Endothelial cell of umbilical vein (primary cell): ENCODE measurements around the gene TEDC2. TPM values are rescaled to one million over a fixed set of nuclear protein-coding genes. Genes with fewer than 3 reads are reported as not detected.

ENCODE experiments used
- BruUV-seq: library from RNA; stranded (reverse); fragments of 400-500 nt; replicated peaks from 2 replicates; lab custom pipeline; 2021; lab: Mats Ljungman, UMichigan
- CTCF ChIA-PET: fragments of 300-600, 350-600 bp; sonication (Branson Sonifier 250); formaldehyde crosslinking; loops from one replicate; lab custom pipeline; 2021; ENCODE audit warnings: antibody characterized with exemption, inconsistent platforms; lab: Charles Lee
- POLR2A ChIA-PET: fragments of 300-600, 350-600 bp; sonication (Branson Sonifier 250); formaldehyde crosslinking; loops from one replicate; lab custom pipeline; 2021; ENCODE audit warnings: antibody characterized with exemption, inconsistent platforms; lab: Charles Lee
- DNase-seq: peaks from one replicate; pipeline ENCODE4 v3.0.0-alpha.2; 2011; ENCODE audit warnings: low read depth, low spot score
- FAIRE-seq: peaks from 2 replicates; lab custom pipeline; 2011; peaks lifted over from hg19 to GRCh38; lab: Jason Lieb, UNC
- H2AFZ ChIP-seq: 2 replicates; pipeline ENCODE4 v1.6.0; 2012; ENCODE audit warnings: low read depth, low read length, control low read depth, inconsistent platforms
- H3K27ac ChIP-seq: 2 replicates; pipeline ENCODE4 v1.5.1; 2011; ENCODE audit warnings: low read depth, mild to moderate bottlenecking, control low read depth, low read length, moderate library complexity; ENCODE audit not compliant: insufficient read depth
- H3K27me3 ChIP-seq, 2 experiments: 2 replicates each; pipeline versions ENCODE4 v1.6.0 to v1.6.1; 2011; ENCODE audit warnings: low read length in 2 of 2, mixed read lengths in 1 of 2; ENCODE audit not compliant: control insufficient read depth in 2 of 2, insufficient read depth in 2 of 2
- H3K36me3 ChIP-seq, 2 experiments: 2 replicates in 1 of 2; 3 replicates in 1 of 2; pipeline ENCODE4 v1.5.1; 2011; ENCODE audit warnings: low read length in 2 of 2, mild to moderate bottlenecking in 1 of 2, moderate library complexity in 1 of 2; ENCODE audit not compliant: control insufficient read depth in 2 of 2, insufficient read depth in 2 of 2; ENCODE audit errors: extremely low read depth in 1 of 2
- H3K4me1 ChIP-seq: 3 replicates; pipeline ENCODE4 v1.5.1; 2011; ENCODE audit warnings: mild to moderate bottlenecking, low read length; ENCODE audit not compliant: control insufficient read depth, insufficient read depth; ENCODE audit errors: extremely low read depth
- H3K4me2 ChIP-seq: 2 replicates; pipeline ENCODE4 v1.6.1; 2011; ENCODE audit warnings: low read length, control low read depth, mixed read lengths; ENCODE audit not compliant: insufficient read depth
- H3K4me3 ChIP-seq, 3 experiments: fragments of 200-600 bp in 1 of 3; sonication (generic), shearing (Covaris generic) in 1 of 3; replicated peaks in 1 of 3; 2 replicates each; pipeline ENCODE4 v1.5.1; 2011 to 2016; ENCODE audit warnings: control low read depth in 3 of 3, low read length in 3 of 3, mild to moderate bottlenecking in 2 of 3, inconsistent platforms in 1 of 3, low read depth in 1 of 3, moderate library complexity in 1 of 3; ENCODE audit not compliant: insufficient read depth in 1 of 3
- H3K79me2 ChIP-seq: 2 replicates; pipeline ENCODE4 v1.6.0; 2012; ENCODE audit warnings: low read length, inconsistent platforms; ENCODE audit not compliant: control insufficient read depth, insufficient read depth
- H3K9ac ChIP-seq: replicated peaks from 2 replicates; pipeline ENCODE3; 2011; ENCODE audit warnings: low read length, control low read depth; ENCODE audit not compliant: insufficient read depth; ENCODE audit errors: extremely low read depth
- H3K9me1 ChIP-seq: replicated peaks from 3 replicates; pipeline ENCODE4 v1.6.0; 2011; ENCODE audit warnings: mild to moderate bottlenecking, low read length; ENCODE audit not compliant: control insufficient read depth, insufficient read depth; ENCODE audit errors: extremely low read depth
- H3K9me3 ChIP-seq: replicated peaks from 2 replicates; pipeline ENCODE4 v1.5.1; 2012; ENCODE audit warnings: low read length, inconsistent platforms; ENCODE audit not compliant: control insufficient read depth, insufficient read depth
- H4K20me1 ChIP-seq: replicated peaks from 2 replicates; pipeline ENCODE3; 2011; ENCODE audit warnings: mild to moderate bottlenecking, low read length; ENCODE audit not compliant: control insufficient read depth, insufficient read depth; ENCODE audit errors: extremely low read depth
- EZH2 ChIP-seq: IDR thresholded peaks from 2 replicates; pipeline ENCODE4 v1.6.1; 2012; ENCODE audit warnings: borderline replicate concordance, low read depth, mild to moderate bottlenecking, moderate library complexity, low read length, inconsistent platforms; ENCODE audit not compliant: severe bottlenecking
- FOS ChIP-seq: IDR thresholded peaks from 2 replicates; pipeline ENCODE4 v1.6.1; 2011; ENCODE audit warnings: mild to moderate bottlenecking, low read length, moderate library complexity, borderline replicate concordance; ENCODE audit not compliant: insufficient read depth
- GATA2 ChIP-seq: IDR thresholded peaks from 2 replicates; pipeline ENCODE4 v1.7.0; 2011; ENCODE audit warnings: low read depth, mild to moderate bottlenecking, moderate library complexity, mixed read lengths, low read length; ENCODE audit not compliant: insufficient read length, insufficient read depth
- JUN ChIP-seq: IDR thresholded peaks from 2 replicates; pipeline ENCODE4 v1.6.1; 2011; ENCODE audit warnings: borderline replicate concordance, low read depth; ENCODE audit not compliant: insufficient read length, insufficient read depth
- MYC ChIP-seq: IDR thresholded peaks from one replicate; pipeline ENCODE4 v1.6.1; 2011; ENCODE audit warnings: mild to moderate bottlenecking, low read depth, low read length
- POLR2A ChIP-seq: IDR thresholded peaks from 2 replicates; pipeline ENCODE4 v1.6.1; 2012; ENCODE audit warnings: low read depth, mild to moderate bottlenecking, control low read depth, low read length
- POLR2AphosphoS5 ChIP-seq: IDR thresholded peaks from 2 replicates; pipeline ENCODE4 v1.6.1; 2012; ENCODE audit warnings: low read depth, mild to moderate bottlenecking, control low read depth, low read length, moderate library complexity; ENCODE audit not compliant: insufficient read depth
- dilution Hi-C: fragments of 300-500 bp; cut with MboI; formaldehyde crosslinking; loops from one replicate; pipeline ENCODE4 v1.15.0; 2019; ENCODE audit warnings: low sequenced_read_pairs; ENCODE audit not compliant: extremely low pct_ligation_motif_present
- intact Hi-C: fragments of 100-400 bp; cut with micrococcal nuclease; formaldehyde crosslinking; loops from one replicate; pipeline ENCODE4 v1.10.0; 2022
- polyA plus RNA-seq, 4 experiments: library from polyadenylated mRNA; depleted of rRNA in 3 of 4; stranded (reverse) in 3 of 4; unstranded in 1 of 4; fragments of >200 nt; gene quantifications; 2 replicates each; pipeline versions ENCODE4 v1.2.1 to v1.2.3, GENCODE V29; 2011 to 2012; ENCODE audit warnings: missing spikeins in 1 of 4
- total RNA-seq: library from RNA; stranded (reverse); gene quantifications from 2 replicates; pipeline ENCODE4 v1.2.3, GENCODE V29; 2021
- TF ChIP-seq, protein P1 (sequence below), 2 donors: IDR thresholded peaks; 1 replicate in 1 of 2; 2 replicates in 1 of 2; pipeline ENCODE4 v1.5.1; 2011; ENCODE audit warnings: low read length in 2 of 2, mild to moderate bottlenecking in 2 of 2, moderate library complexity in 2 of 2, control low read depth in 1 of 2, inconsistent platforms in 1 of 2, low read depth in 1 of 2; ENCODE audit not compliant: insufficient read depth in 1 of 2; ENCODE audit errors: extremely low read depth in 1 of 2
- TF ChIP-seq, protein P2 (sequence below): IDR thresholded peaks from 2 replicates; pipeline ENCODE4 v1.6.1; 2011; ENCODE audit not compliant: insufficient read depth, insufficient read length

TEDC2 gene
- total and polyA plus RNA-seq, 2 donors (not counting 3 experiments of a cell fraction or from before 2014, with no cell fraction given), result 7.6 to 12.7 TPM

DNA sequence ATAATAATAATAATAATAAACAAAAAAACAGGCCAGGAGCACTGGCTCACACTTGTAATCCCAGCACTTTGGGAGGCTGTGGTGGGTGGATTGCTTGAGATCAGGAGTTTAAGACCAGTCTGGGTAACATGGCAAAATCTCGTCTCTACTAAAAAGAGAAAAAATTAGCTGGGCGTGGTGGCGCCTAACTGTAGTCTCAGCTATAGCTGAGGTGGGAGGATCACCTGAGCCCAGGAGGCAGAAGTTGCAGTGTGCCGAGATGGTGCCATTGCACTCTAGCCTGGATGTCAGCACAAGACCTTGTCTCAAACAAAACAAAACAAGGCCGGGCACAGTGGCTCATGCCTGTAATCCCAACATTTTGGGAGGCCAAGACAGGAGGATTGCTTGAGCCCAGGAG lies 35.1 kb downstream of the TEDC2 start:
- no peak for TF ChIP-seq JUN
- TF ChIP-seq EZH2, result no peak
- TF ChIP-seq POLR2A, result no peak
- TF ChIP-seq FOS, result no peak
- TF ChIP-seq, protein P1, sequence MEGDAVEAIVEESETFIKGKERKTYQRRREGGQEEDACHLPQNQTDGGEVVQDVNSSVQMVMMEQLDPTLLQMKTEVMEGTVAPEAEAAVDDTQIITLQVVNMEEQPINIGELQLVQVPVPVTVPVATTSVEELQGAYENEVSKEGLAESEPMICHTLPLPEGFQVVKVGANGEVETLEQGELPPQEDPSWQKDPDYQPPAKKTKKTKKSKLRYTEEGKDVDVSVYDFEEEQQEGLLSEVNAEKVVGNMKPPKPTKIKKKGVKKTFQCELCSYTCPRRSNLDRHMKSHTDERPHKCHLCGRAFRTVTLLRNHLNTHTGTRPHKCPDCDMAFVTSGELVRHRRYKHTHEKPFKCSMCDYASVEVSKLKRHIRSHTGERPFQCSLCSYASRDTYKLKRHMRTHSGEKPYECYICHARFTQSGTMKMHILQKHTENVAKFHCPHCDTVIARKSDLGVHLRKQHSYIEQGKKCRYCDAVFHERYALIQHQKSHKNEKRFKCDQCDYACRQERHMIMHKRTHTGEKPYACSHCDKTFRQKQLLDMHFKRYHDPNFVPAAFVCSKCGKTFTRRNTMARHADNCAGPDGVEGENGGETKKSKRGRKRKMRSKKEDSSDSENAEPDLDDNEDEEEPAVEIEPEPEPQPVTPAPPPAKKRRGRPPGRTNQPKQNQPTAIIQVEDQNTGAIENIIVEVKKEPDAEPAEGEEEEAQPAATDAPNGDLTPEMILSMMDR (IDR thresholded peaks at IDR 0.05; ENCODE audit: extremely low read depth in 1 of 2, insufficient read depth in 1 of 2, low read depth in 1 of 2, low read length in 2 of 2), result no peak
- TF ChIP-seq, protein P2, sequence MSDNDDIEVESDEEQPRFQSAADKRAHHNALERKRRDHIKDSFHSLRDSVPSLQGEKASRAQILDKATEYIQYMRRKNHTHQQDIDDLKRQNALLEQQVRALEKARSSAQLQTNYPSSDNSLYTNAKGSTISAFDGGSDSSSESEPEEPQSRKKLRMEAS, result no peak
- TF ChIP-seq GATA2, result no peak
- TF ChIP-seq POLR2AphosphoS5, result no peak
- no peak for TF ChIP-seq MYC
- no peaks in the 10 kb centered on the region for H3K79me2 ChIP-seq
- no peak overlapping the region for H3K9ac ChIP-seq
- no peaks in the 10 kb centered on the region for H4K20me1 ChIP-seq
- DNase-seq (no peak), FAIRE-seq (no peak)
- H3K27me3 ChIP-seq, result no peaks in the 10 kb centered on the region
- H3K36me3 ChIP-seq, result peaks cover 0 to 16% of the 10 kb centered on the region in 2 experiments
- CTCF ChIA-PET, result no interaction called here
- BruUV-seq, result no TSS peak
- POLR2A ChIA-PET, result no interaction called here
- no peak overlapping the region for H2AFZ ChIP-seq
- intact Hi-C loops (no loop called here), dilution Hi-C loops (no loop called here)
- H3K27ac ChIP-seq, result no peak overlapping the region
- no peaks in the 10 kb centered on the region for H3K9me1 ChIP-seq
- no peak overlapping the region for H3K4me2 ChIP-seq
- H3K9me3 ChIP-seq, result no peaks in the 10 kb centered on the region
- H3K4me3 ChIP-seq, result no peak overlapping the region
- H3K4me1 ChIP-seq, result no peaks in the 10 kb centered on the region
